DND-41 (cell line): ENCODE measurements around the gene AUTS2.

Experiments
- ATAC-seq: fragments of 200-7000 bp; cut with Tn5 transposase; 3 replicates; pipeline ENCODE4 v1.9.1; 2021; ENCODE audit warnings: low read depth; ENCODE audit not compliant: insufficient read depth
- DNase-seq: peaks from one replicate; pipeline ENCODE4 v3.0.0-alpha.2; 2020
- H2AFZ ChIP-seq: 2 replicates; pipeline ENCODE4 v1.6.0; 2012; ENCODE audit warnings: low read depth, low read length
- H3K27ac ChIP-seq: 2 replicates; pipeline ENCODE4 v1.5.1; 2012; ENCODE audit warnings: low read length, inconsistent platforms
- H3K27me3 ChIP-seq: fragments of 200-600 bp; sonication (generic); 2 replicates; pipeline ENCODE4 v1.6.0; 2012; ENCODE audit warnings: low read length, mild to moderate bottlenecking, inconsistent platforms; ENCODE audit not compliant: insufficient read depth, poor library complexity
- H3K36me3 ChIP-seq: 2 replicates; pipeline ENCODE4 v1.5.1; 2012; ENCODE audit warnings: low read length, inconsistent platforms; ENCODE audit not compliant: insufficient read depth
- H3K4me1 ChIP-seq: 2 replicates; pipeline ENCODE4 v1.5.1; 2012; ENCODE audit warnings: mild to moderate bottlenecking, low read length; ENCODE audit not compliant: insufficient read depth
- H3K4me2 ChIP-seq: 2 replicates; pipeline ENCODE4 v1.6.0; 2012; ENCODE audit warnings: mild to moderate bottlenecking, moderate library complexity, low read length, inconsistent platforms; ENCODE audit not compliant: insufficient read depth
- H3K4me3 ChIP-seq, 2 experiments: fragments of 200-600 bp in 1 of 2; shearing (Covaris generic) in 1 of 2; 2 replicates each; pipeline ENCODE4 v1.5.1; 2012 to 2016; ENCODE audit warnings: inconsistent platforms in 2 of 2, low read length in 2 of 2, mild to moderate bottlenecking in 2 of 2, low read depth in 1 of 2, moderate library complexity in 1 of 2
- H3K79me2 ChIP-seq: 2 replicates; pipeline ENCODE4 v1.6.0; 2012; ENCODE audit warnings: low read length, inconsistent platforms; ENCODE audit not compliant: insufficient read depth
- H3K9ac ChIP-seq: 2 replicates; pipeline ENCODE4 v1.6.0; 2012; ENCODE audit warnings: low read depth, mild to moderate bottlenecking, inconsistent platforms, low read length, moderate library complexity
- H3K9me3 ChIP-seq: 2 replicates; pipeline ENCODE4 v1.5.1; 2012; ENCODE audit warnings: low read length, moderate library complexity, mild to moderate bottlenecking, inconsistent platforms; ENCODE audit not compliant: insufficient read depth, severe bottlenecking
- H4K20me1 ChIP-seq: 2 replicates; pipeline ENCODE4 v1.6.0; 2012; ENCODE audit warnings: low read length; ENCODE audit not compliant: insufficient read depth
- EZH2 ChIP-seq: IDR thresholded peaks from 3 replicates; pipeline ENCODE4 v1.6.1; 2012; ENCODE audit warnings: borderline replicate concordance, low read depth, mild to moderate bottlenecking, moderate library complexity, low read length, inconsistent platforms; ENCODE audit not compliant: severe bottlenecking
- TF ChIP-seq, protein P1 (sequence below): IDR thresholded peaks from 2 replicates; pipeline ENCODE4 v1.5.1; 2012; ENCODE audit warnings: borderline replicate concordance, low read length, moderate library complexity, mild to moderate bottlenecking; ENCODE audit not compliant: poor library complexity, severe bottlenecking; ENCODE audit errors: extremely low read depth

The AUTS2 gene

DNA sequence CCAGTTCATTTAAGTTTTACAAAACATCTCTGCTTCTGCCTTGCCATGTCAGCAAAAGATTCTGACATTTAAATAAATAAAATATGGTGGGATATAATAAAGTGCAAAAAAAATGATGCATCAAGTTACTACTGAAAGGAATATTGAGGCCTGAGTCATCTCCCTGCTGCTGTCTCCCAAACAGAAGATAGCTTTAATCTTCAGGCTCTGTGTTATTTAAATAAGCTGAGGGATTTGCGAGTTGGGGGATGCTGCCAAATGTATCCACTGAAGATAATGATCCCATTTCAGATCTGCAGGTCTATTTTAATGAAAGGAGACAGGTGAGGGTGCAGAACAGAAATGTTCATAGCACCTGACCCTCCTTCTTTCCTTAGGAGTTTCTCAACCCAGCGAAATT lies 720.8 kb downstream of the AUTS2 start:
- Histone ChIP-seq H3K9ac (no peak overlapping the region), H3K79me2 (no peaks in the 10 kb centered on the region), H3K36me3 (no peaks in the 10 kb centered on the region), H3K27me3 (no peaks in the 10 kb centered on the region), H3K9me3 (no peaks in the 10 kb centered on the region), H3K4me1 (peaks cover 33% of the 10 kb centered on the region), H3K4me2 (peak overlapping the region; percentile 32; the same call in 1 of the 2 replicates), H2AFZ (no peak overlapping the region), H3K4me3 (no peak overlapping the region), H4K20me1 (no peaks in the 10 kb centered on the region), H3K27ac (peak overlapping the region; percentile 11; the same call in 1 of the 2 replicates)
- TF ChIP-seq, protein P1, sequence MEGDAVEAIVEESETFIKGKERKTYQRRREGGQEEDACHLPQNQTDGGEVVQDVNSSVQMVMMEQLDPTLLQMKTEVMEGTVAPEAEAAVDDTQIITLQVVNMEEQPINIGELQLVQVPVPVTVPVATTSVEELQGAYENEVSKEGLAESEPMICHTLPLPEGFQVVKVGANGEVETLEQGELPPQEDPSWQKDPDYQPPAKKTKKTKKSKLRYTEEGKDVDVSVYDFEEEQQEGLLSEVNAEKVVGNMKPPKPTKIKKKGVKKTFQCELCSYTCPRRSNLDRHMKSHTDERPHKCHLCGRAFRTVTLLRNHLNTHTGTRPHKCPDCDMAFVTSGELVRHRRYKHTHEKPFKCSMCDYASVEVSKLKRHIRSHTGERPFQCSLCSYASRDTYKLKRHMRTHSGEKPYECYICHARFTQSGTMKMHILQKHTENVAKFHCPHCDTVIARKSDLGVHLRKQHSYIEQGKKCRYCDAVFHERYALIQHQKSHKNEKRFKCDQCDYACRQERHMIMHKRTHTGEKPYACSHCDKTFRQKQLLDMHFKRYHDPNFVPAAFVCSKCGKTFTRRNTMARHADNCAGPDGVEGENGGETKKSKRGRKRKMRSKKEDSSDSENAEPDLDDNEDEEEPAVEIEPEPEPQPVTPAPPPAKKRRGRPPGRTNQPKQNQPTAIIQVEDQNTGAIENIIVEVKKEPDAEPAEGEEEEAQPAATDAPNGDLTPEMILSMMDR, result no peak
- TF ChIP-seq EZH2, result no peak
- ATAC-seq (no peak), DNase-seq (no peak)

DNA sequence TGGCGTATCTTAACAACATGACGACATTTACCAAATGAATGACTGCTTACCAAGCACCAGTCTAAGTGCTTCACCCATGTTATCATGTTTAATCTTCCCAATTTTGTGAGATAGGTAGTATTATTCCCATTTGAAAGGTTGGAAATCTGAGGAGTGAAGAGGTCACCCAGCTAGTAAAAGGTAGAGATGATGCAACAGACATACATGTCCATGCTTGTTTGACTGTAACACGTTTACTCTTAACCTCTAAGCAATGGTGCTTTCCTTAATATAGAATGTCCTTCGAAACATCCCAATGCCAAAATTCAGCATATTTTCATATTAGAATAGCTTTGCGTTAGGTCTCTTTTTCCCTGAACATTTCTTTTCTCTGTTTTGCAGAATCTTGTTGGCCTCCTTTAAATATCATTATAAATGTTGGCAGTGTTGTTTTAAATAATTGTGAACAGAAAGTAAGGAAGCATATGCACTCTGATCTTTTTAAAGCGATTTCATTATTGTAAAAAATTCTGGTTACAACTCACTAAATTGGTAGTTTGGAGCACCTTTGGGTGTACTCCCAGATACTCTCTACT lies 722.8 kb downstream of the AUTS2 start:
- Histone ChIP-seq H3K4me2 (no peak overlapping the region), H4K20me1 (no peaks in the 10 kb centered on the region), H3K79me2 (no peaks in the 10 kb centered on the region), H3K27ac (no peak overlapping the region), H3K4me1 (peaks cover 40% of the 10 kb centered on the region), H3K9me3 (no peaks in the 10 kb centered on the region), H2AFZ (no peak overlapping the region), H3K27me3 (no peaks in the 10 kb centered on the region), H3K9ac (no peak overlapping the region), H3K4me3 (no peak overlapping the region), H3K36me3 (no peaks in the 10 kb centered on the region)
- TF ChIP-seq, protein P1, result no peak
- TF ChIP-seq EZH2, result no peak
- ATAC-seq (no peak), DNase-seq (no peak)

DNA sequence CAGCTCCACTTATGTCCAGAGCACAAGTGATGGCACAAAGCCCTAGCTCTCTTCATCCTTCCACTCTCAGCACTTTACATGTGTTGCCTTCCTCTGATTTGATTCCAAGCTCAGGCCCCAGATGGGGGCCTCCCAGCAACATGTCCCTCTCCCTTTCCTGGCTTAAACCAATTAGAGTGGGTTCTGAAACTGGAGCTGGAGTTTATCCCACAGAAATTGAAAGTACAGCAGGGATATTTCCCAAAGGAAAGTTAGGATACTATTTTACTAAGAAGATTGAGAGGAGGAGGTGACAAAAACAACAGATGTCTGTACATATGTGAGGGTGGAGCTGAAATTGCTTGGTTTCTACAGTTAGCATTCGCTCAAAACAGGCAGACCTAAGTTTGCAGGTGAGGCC lies 724.6 kb downstream of the AUTS2 start:
- Histone ChIP-seq H4K20me1 (no peaks in the 10 kb centered on the region), H3K36me3 (no peaks in the 10 kb centered on the region), H3K4me1 (peaks cover 28% of the 10 kb centered on the region), H3K79me2 (no peaks in the 10 kb centered on the region), H3K9ac (no peak overlapping the region), H3K27me3 (no peaks in the 10 kb centered on the region), H3K27ac (no peak overlapping the region), H3K4me3 (no peak overlapping the region), H2AFZ (no peak overlapping the region), H3K9me3 (no peaks in the 10 kb centered on the region), H3K4me2 (no peak overlapping the region)
- DNase-seq (no peak), ATAC-seq (no peak)
- no peak for TF ChIP-seq EZH2
- TF ChIP-seq, protein P1, result no peak
